HG03196 (cell line): Measurements from ENCODE around the gene KCNC4.

ENCODE experiments used
- ATAC-seq: cut with Tn5 transposase; IDR thresholded peaks from one replicate; pipeline ENCODE4 v1.9.1; 2021; ENCODE audit not compliant: unreplicated experiment

The KCNC4 gene

GRCh38 chr1:110229348-110230001, 19.4 kb downstream of the KCNC4 start:
- ATAC-seq: no peak

DNA sequence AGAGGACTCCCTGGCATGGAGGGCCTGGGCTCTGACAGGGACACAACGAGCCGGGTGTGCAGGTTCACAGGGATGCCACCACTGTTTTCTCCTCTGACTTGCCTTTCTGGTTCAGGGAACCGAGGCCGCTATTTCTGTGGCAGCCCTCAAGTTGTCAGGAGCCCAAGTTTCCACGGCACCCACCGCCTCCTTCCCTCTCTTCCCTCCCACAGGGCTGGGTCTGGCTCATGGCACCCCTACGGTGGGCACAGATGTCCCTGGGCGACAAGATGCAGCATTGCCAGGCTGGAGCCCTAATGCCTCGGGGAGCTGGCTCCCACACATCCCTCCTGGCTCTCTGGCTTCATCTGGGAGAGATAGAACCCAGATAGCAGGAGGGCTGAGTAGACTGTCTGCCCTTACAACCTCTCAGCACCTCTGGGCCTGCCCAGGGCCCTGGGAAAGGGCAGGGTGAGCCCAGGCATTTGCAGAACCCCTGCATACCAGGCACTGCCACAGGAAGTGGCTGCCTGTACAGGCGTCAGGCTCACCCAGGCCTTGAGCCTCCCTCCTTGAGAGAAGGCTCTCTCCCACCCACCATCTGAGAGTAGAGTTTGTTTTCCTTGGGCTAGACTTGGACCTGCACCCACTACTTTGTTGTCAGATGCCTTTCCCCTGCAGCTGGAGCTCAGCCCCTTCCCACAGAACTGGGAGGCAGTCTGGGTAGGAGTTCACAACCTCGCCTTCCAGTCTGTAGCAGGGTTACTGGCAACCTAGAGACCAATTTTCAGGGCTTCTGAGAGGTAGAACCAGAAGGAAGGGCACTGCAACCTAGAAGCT, 20.5 kb downstream of the KCNC4 start:
- ATAC-seq: no peak

DNA sequence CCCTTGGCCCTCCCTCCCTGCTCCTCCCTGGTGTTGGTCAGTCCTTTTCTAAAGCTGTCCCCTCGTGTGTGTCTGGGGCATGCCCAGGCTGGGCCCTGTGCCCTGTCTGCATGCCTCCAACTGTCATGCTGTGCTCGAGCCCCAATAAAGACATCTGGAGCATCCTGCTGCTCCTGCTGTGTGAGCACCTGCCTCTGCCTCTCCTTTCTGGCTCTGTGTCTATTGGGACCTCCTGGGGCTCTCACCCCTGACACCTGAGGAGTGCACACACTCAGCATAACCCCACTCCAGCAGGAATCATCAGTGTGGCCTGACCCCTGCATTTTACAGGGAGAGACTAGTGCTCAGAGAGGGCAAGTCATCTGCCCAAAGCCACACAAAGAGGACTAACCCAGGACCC, 23.7 kb downstream of the KCNC4 start:
- no peak for ATAC-seq

- no peak for ATAC-seq
These were observed 24.6 kb downstream of the KCNC4 start for GRCh38 chr1:110234691-110235090.

DNA sequence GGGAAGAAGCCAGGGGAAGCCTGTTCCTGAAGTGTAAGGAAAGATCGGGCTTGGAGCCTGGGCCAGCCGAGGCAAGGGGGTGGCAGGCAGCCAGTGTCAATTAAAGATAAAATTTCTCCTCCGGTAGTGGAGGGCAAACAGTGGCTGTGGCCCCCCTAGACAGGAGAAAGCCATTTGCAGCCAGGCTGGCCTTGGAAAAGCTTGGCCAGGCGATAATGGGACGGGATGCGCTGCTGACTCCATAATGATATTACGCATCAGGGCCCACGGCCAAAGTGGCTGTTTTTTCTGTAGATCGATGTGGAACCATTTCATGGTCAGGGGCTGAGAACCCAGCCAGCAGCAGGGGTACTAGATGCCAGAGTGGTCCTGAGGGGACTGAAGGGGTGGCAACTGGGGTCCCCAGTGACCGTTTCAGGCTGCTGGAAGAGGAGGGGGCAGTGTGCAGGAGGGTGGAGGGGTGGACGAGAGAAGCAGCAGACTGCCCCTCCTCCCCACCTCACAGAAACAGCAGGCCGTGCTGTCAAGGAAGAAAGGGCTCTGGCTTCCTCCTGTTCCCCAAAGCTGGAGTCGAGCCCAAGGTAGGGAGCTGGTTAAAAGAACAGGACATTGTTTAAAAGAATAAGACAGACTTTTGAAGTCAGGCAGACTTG, 25.2 kb downstream of the KCNC4 start:
- ATAC-seq: no peak

GRCh38 chr1:110235834-110236682, 25.9 kb downstream of the KCNC4 start:
- ATAC-seq: no peak

- ATAC-seq: no peak
These were observed 27.5 kb downstream of the KCNC4 start for GRCh38 chr1:110237386-110238152.

- no peak for ATAC-seq
These were observed 29.6 kb downstream of the KCNC4 start for GRCh38 chr1:110239441-110240430.

GRCh38 chr1:110240476-110241210, 30.5 kb downstream of the KCNC4 start:
- no peak for ATAC-seq

GRCh38 chr1:110241516-110241915, 31.4 kb downstream of the KCNC4 start:
- no peak for ATAC-seq

GRCh38 chr1:110242062-110242461, 31.9 kb downstream of the KCNC4 start:
- ATAC-seq: no peak

GRCh38 chr1:110242731-110243130, 32.6 kb downstream of the KCNC4 start:
- ATAC-seq: no peak

- no peak for ATAC-seq
These were observed 33.0 kb downstream of the KCNC4 start for GRCh38 chr1:110243146-110243545.

DNA sequence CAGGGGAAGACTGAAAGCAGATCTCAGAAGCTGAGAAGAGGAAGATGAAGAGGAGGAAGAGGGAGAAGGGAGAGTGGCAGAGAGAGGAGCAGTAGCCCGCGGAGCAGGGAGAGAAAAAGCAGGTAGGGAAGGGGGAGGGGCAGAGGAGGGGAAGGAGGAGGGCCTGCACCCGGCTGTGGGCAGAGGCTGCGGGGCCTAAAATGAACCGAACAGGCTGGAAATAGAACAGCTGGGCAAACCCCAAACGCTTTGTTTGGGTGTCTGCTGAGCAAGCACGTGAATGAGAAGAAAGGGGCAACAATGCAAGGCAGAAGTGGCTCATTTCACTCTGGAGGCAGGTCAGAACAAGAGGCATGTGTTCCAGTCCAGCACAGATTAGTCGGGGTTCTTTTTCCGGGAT, 33.5 kb downstream of the KCNC4 start:
- peak; percentile 44 for ATAC-seq

DNA sequence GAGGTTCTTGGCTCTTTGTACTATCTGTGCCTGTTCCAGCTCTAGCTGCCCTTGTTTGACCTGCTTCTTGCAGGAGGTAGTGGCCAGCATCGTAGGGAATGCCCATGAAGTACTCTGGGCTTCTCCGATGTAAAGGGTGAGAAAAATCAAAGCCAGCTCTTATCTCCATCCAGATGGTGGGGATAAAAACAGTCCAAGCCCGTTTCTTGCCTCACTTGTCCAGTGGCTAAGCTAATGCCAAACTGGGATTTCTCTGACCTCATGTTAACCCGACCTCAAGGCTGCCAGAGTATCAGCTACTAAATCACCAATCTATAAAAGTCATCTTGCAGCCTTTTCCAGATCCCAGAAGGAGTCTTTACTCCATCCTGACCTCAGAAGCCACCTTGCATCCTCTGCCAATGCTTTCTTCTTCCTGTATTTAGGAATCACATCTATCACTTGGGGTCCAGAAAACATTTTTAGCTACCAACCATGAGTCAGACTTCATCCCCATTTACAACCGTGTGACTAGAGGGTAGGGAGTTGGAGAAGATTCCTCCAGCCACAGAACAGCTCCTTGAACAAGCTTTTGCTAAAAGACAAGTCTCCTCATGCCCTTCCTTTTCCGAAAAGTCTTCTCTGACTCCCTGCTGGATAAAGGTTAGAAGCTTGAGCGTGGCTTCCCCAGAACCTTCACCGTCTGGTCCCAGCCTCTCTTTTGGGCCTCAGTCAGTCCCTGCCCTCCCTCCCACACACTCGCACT, 35.9 kb downstream of the KCNC4 start:
- ATAC-seq: no peak

DNA sequence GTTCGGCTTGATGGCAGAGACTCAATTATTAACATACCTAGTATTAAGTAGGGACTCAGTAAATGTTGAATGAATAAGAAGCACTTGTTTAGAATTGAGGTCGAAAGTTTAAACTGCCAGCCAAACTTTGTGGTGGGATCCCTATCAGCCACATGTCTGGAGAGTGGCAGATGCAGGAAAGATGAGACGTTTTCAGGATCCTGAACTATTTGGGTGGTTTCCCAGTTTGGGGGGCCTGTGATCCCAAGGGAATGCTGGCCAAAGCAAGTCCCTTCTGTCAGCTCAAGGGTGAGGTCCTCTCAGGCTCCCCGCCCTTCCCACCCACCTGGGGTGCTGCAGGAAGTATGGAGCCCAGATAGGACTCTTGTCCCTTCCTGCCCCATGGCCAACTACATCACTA, 38.6 kb downstream of the KCNC4 start:
- ATAC-seq: no peak

DNA sequence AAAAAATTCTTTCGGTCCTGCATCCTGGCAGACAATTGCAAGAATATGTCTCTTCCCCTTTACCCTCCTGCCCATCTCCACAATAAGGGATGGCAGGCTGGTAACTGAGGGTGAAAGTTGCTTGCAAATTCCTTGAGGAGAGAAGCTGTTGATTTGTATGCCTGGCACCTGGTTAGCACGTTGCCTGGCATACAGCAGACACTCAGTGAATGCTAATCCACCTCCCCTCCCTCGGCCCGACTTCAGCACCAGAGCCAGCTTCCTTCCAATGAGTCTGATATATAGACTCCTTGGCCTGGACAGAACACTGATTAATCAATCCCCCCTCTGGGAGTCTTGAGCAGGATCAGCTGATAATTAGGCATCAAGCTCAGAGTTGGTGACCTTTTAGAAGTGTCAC, 39.1 kb downstream of the KCNC4 start:
- ATAC-seq: no peak

DNA sequence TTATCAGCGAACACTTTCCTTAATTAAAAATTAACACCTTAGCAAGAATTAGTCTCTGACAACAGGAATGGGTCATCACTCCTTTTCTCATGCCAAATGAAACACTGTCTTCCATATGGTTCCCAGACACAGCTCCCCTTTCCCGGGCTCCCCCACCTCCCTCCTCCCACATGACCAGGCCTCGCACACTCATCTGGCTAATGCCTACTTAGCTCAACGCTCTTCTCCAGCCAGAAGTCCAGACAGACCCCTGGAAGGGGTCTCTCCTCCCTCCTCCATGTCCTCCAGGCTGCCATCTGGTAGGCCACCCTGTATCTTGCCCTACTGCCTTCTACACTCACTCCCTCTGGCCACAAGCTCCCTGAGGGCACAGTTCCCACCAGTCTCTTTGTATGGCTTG, 39.9 kb downstream of the KCNC4 start:
- ATAC-seq: no peak
